Breast epithelium (tissue), 3 donors: Measurements from ENCODE around the gene DPP3.

ENCODE experiments used
- CTCF ChIP-seq, 3 donors: fragments of 450-650 bp; IDR thresholded peaks; one replicate each; pipeline ENCODE4 v1.5.1; 2016 to 2017; ENCODE audit warnings: antibody characterized with exemption in 3 of 3, mild to moderate bottlenecking in 3 of 3, moderate library complexity in 3 of 3
- POLR2AphosphoS5 ChIP-seq, 3 donors: sonication (generic); formaldehyde crosslinking; IDR thresholded peaks; one replicate each; pipeline ENCODE4 v1.6.1; 2017; ENCODE audit warnings: antibody characterized with exemption in 3 of 3

GRCh38 chr11:66510990-66511339 lies 30.7 kb downstream of the DPP3 start:
- TF ChIP-seq CTCF (IDR thresholded peaks at IDR 0.05): no peak
- TF ChIP-seq POLR2AphosphoS5 (IDR thresholded peaks at IDR 0.05): no peak
